HepG2 (cell line): ENCODE measurements around the gene SETD1A. TPM values are rescaled to one million over a fixed set of nuclear protein-coding genes. Genes with fewer than 3 reads are reported as not detected.

Experiments
- CAMTA2 ChIP-seq: sonication (generic); formaldehyde crosslinking; IDR thresholded peaks from 2 replicates; pipeline ENCODE4 v1.4.0; 2020; ENCODE audit warnings: mild to moderate bottlenecking, missing genetic modification reagents, borderline replicate concordance
- GZF1 ChIP-seq: sonication (generic); formaldehyde crosslinking; IDR thresholded peaks from 2 replicates; pipeline ENCODE4 v1.5.1; 2020; ENCODE audit warnings: mild to moderate bottlenecking, missing genetic modification reagents
- HCFC1 ChIP-seq: fragments of 150-350 bp; IDR thresholded peaks from 2 replicates; pipeline ENCODE4 v1.6.1; 2014; ENCODE audit warnings: low read depth, low read length
- KLF13 ChIP-seq: sonication (generic); formaldehyde crosslinking; IDR thresholded peaks from 2 replicates; pipeline ENCODE4 v1.4.0; 2020; ENCODE audit warnings: mild to moderate bottlenecking, missing genetic modification reagents
- KMT2B ChIP-seq: IDR thresholded peaks from 2 replicates; pipeline ENCODE4 v1.6.1; 2016; ENCODE audit warnings: missing genetic modification reagents, missing compliant biosample characterization
- NR3C1 ChIP-seq: sonication (generic); formaldehyde crosslinking; IDR thresholded peaks from 2 replicates; pipeline ENCODE4 v1.4.0; 2020; ENCODE audit warnings: missing genetic modification reagents
- PTBP1 ChIP-seq: fragments of 200-400 bp; formaldehyde crosslinking; IDR thresholded peaks from 2 replicates; pipeline ENCODE4 v1.6.1; 2018; ENCODE audit warnings: low read length, low read depth; ENCODE audit not compliant: poor library complexity, severe bottlenecking
- RBFOX2 ChIP-seq: fragments of 200-400 bp; formaldehyde crosslinking; IDR thresholded peaks from 2 replicates; pipeline ENCODE4 v1.6.1; 2017; ENCODE audit warnings: low read depth, mild to moderate bottlenecking, low read length
- SALL1 ChIP-seq: sonication (generic); formaldehyde crosslinking; IDR thresholded peaks from 2 replicates; pipeline ENCODE4 v1.8.0; 2022; ENCODE audit warnings: mild to moderate bottlenecking, missing genetic modification reagents
- SRSF1 ChIP-seq: fragments of 200-400 bp; formaldehyde crosslinking; optimal IDR thresholded peaks from 2 replicates; pipeline ENCODE3; 2017; ENCODE audit warnings: mild to moderate bottlenecking, low read depth, low read length, moderate library complexity
- TARDBP ChIP-seq: sonication (generic); formaldehyde crosslinking; IDR thresholded peaks from 2 replicates; pipeline ENCODE4 v1.8.0; 2022; ENCODE audit warnings: mild to moderate bottlenecking, missing genetic modification reagents
- ZNF12 ChIP-seq: sonication (generic); formaldehyde crosslinking; IDR thresholded peaks from 2 replicates; pipeline ENCODE4 v1.5.0; 2020; ENCODE audit warnings: missing genetic modification reagents
- ZNF674 ChIP-seq: sonication (generic); formaldehyde crosslinking; IDR thresholded peaks from 2 replicates; pipeline ENCODE4 v1.5.0; 2020; ENCODE audit warnings: low read depth, mild to moderate bottlenecking, missing genetic modification reagents
- ZNF781 ChIP-seq: sonication (generic); formaldehyde crosslinking; IDR thresholded peaks from 2 replicates; pipeline ENCODE4 v1.5.1; 2020; ENCODE audit warnings: borderline replicate concordance, mild to moderate bottlenecking, missing genetic modification reagents; ENCODE audit errors: not compliant biosample characterization
- polyA plus RNA-seq, 8 experiments: library from polyadenylated mRNA; depleted of rRNA in 3 of 8; stranded (reverse) in 7 of 8; unstranded in 1 of 8; fragments of >200 nt; fragmentation: Illumina TruSeq in 4 of 8; extraction: Trizol in 4 of 8; gene quantifications; 2 replicates each; pipeline versions ENCODE4 v1.2.1 to v1.2.3, GENCODE V29; 2011 to 2016; ENCODE audit warnings: low read depth in 4 of 8, missing spikeins in 1 of 8, mixed read lengths in 1 of 8; ENCODE audit not compliant: insufficient read depth in 1 of 8
- total RNA-seq, 5 experiments: library from RNA; depleted of rRNA; stranded (reverse); fragments of >200 nt; fragmentation: Illumina TruSeq; extraction: Trizol; gene quantifications; 2 replicates each; pipeline ENCODE4 v1.2.3, GENCODE V29; 2016; ENCODE audit warnings: low read depth in 1 of 5
- TF ChIP-seq, protein P1 (sequence below): sonication (generic); formaldehyde crosslinking; IDR thresholded peaks from 2 replicates; pipeline ENCODE4 v1.4.0; 2020; ENCODE audit warnings: mild to moderate bottlenecking, low read depth, missing genetic modification reagents
- TF ChIP-seq, protein P2 (sequence below): sonication (generic); formaldehyde crosslinking; IDR thresholded peaks from 2 replicates; pipeline ENCODE4 v1.5.0; 2020; ENCODE audit warnings: missing genetic modification reagents
- TF ChIP-seq, protein P3 (sequence below): IDR thresholded peaks from 2 replicates; pipeline ENCODE4 v1.6.1; 2016; ENCODE audit warnings: low read depth
- TF ChIP-seq, protein P4 (sequence below): sonication (generic); formaldehyde crosslinking; IDR thresholded peaks from 2 replicates; pipeline ENCODE4 v1.9.0; 2021; ENCODE audit warnings: missing genetic modification reagents, borderline replicate concordance
- TF ChIP-seq, protein P5 (sequence below): sonication (generic); formaldehyde crosslinking; IDR thresholded peaks from 2 replicates; pipeline ENCODE4 v1.4.0; 2020; ENCODE audit warnings: missing genetic modification reagents
- TF ChIP-seq, protein P6 (sequence below): sonication (generic); formaldehyde crosslinking; conservative IDR thresholded peaks from 2 replicates; pipeline ENCODE4 v1.8.0; 2022; ENCODE audit warnings: low read depth, missing genetic modification reagents

The SETD1A gene
- total and polyA plus RNA-seq, 2 of the 13 experiments (the other 11 are each of a cell fraction or from before 2014, with no cell fraction given): 3.8 to 5.6 TPM

DNA sequence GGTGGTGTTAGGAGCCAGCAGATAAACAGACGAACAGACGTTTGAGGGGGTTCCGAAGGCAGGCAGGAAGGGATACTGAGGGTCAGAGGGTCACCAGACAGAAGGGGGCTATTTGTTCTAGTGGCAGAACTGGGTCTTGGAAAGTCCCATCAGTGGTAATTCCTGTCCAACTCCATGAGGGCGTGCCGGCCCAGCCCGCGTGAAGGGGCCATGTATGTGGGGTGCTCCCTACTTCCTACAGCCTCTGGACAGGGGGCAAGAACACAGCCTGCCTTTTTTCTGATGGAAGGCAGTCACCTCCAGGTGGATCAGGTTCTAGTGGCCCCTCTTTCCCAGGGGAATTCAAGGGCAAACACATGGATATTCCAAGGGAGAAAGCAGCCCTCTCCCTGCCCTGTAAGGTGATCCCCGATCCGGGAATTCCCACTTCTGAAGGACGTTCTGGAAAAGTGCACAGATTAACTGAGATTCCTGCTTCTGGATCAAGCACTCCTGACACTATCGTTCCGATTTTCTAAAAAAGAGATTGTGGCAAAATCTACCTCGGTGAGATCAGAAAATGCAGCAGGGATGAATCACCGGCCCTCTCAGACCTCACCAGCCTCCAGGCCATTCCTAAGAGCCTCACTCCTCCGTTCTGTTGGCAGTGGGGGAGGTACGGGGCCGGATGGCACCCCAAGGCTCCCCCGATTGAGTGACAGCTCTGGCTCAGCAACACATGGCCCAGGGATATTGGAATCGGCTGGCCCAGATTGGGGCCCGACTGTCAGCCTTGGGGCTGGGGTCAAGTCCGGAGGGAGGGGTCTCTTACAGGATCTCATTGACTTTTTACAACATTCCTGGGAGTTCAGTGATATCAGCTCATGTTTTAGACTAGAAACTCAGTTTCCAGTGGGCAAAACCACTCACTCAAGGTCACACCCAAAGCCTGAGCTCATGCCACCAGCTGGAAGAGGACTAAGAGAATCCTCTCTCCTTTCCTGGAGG, 40.5 kb downstream of the SETD1A start (continued):
- TF ChIP-seq, protein P1, sequence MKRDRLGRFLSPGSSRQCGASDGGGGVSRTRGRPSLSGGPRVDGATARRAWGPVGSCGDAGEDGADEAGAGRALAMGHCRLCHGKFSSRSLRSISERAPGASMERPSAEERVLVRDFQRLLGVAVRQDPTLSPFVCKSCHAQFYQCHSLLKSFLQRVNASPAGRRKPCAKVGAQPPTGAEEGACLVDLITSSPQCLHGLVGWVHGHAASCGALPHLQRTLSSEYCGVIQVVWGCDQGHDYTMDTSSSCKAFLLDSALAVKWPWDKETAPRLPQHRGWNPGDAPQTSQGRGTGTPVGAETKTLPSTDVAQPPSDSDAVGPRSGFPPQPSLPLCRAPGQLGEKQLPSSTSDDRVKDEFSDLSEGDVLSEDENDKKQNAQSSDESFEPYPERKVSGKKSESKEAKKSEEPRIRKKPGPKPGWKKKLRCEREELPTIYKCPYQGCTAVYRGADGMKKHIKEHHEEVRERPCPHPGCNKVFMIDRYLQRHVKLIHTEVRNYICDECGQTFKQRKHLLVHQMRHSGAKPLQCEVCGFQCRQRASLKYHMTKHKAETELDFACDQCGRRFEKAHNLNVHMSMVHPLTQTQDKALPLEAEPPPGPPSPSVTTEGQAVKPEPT (CRISPR knock-in tag): no peak
- TF ChIP-seq TARDBP (no peak; the same call in 1 of the 2 replicates), CAMTA2 (CRISPR knock-in tag) (no peak), ZNF12 (CRISPR knock-in tag) (peak; percentile 99), PTBP1 (no peak), HCFC1 (no peak), KLF13 (CRISPR knock-in tag) (no peak), KMT2B (CRISPR knock-in tag) (no peak), SALL1 (CRISPR knock-in tag) (no peak; the same call in 1 of the 2 replicates), RBFOX2 (no peak; the same call in 1 of the 2 replicates), GZF1 (no peak), SRSF1 (peak; percentile 7), NR3C1 (CRISPR knock-in tag) (no peak), ZNF674 (CRISPR knock-in tag) (no peak), ZNF781 (CRISPR knock-in tag) (no peak)
- TF ChIP-seq, protein P2, sequence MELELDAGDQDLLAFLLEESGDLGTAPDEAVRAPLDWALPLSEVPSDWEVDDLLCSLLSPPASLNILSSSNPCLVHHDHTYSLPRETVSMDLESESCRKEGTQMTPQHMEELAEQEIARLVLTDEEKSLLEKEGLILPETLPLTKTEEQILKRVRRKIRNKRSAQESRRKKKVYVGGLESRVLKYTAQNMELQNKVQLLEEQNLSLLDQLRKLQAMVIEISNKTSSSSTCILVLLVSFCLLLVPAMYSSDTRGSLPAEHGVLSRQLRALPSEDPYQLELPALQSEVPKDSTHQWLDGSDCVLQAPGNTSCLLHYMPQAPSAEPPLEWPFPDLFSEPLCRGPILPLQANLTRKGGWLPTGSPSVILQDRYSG (CRISPR knock-in tag): no peak
- TF ChIP-seq, protein P3, sequence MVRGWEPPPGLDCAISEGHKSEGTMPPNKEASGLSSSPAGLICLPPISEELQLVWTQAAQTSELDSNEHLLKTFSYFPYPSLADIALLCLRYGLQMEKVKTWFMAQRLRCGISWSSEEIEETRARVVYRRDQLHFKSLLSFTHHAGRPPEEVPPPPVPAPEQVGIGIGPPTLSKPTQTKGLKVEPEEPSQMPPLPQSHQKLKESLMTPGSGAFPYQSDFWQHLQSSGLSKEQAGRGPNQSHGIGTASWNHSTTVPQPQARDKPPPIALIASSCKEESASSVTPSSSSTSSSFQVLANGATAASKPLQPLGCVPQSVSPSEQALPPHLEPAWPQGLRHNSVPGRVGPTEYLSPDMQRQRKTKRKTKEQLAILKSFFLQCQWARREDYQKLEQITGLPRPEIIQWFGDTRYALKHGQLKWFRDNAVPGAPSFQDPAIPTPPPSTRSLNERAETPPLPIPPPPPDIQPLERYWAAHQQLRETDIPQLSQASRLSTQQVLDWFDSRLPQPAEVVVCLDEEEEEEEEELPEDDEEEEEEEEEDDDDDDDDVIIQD (CRISPR knock-in tag): 0 out of 2 replicates have a peak, but pooled peaks have one; percentile 7
- TF ChIP-seq, protein P4, sequence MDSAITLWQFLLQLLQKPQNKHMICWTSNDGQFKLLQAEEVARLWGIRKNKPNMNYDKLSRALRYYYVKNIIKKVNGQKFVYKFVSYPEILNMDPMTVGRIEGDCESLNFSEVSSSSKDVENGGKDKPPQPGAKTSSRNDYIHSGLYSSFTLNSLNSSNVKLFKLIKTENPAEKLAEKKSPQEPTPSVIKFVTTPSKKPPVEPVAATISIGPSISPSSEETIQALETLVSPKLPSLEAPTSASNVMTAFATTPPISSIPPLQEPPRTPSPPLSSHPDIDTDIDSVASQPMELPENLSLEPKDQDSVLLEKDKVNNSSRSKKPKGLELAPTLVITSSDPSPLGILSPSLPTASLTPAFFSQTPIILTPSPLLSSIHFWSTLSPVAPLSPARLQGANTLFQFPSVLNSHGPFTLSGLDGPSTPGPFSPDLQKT: no peak
- TF ChIP-seq, protein P5, sequence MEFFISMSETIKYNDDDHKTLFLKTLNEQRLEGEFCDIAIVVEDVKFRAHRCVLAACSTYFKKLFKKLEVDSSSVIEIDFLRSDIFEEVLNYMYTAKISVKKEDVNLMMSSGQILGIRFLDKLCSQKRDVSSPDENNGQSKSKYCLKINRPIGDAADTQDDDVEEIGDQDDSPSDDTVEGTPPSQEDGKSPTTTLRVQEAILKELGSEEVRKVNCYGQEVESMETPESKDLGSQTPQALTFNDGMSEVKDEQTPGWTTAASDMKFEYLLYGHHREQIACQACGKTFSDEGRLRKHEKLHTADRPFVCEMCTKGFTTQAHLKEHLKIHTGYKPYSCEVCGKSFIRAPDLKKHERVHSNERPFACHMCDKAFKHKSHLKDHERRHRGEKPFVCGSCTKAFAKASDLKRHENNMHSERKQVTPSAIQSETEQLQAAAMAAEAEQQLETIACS (CRISPR knock-in tag): no peak
- TF ChIP-seq, protein P6, sequence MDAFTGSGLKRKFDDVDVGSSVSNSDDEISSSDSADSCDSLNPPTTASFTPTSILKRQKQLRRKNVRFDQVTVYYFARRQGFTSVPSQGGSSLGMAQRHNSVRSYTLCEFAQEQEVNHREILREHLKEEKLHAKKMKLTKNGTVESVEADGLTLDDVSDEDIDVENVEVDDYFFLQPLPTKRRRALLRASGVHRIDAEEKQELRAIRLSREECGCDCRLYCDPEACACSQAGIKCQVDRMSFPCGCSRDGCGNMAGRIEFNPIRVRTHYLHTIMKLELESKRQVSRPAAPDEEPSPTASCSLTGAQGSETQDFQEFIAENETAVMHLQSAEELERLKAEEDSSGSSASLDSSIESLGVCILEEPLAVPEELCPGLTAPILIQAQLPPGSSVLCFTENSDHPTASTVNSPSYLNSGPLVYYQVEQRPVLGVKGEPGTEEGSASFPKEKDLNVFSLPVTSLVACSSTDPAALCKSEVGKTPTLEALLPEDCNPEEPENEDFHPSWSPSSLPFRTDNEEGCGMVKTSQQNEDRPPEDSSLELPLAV (CRISPR knock-in tag): no peak
